ENCODE measurements around the gene PI4K2B. TPM values are rescaled to one million over a fixed set of nuclear protein-coding genes. Genes with fewer than 3 reads are reported as not detected.

The PI4K2B gene
- total and polyA plus RNA-seq, 4 donors, result 12.3 to 34.7 (median 19.4) TPM

- TF ChIP-seq YY1 (IDR thresholded peaks at IDR 0.05) (no peak), TAF1 (conservative IDR thresholded peaks at IDR 0.05) (no peak), HNF4A (conservative IDR thresholded peaks at IDR 0.05) (no peak), ZBTB33 (IDR thresholded peaks at IDR 0.05) (no peak), NR2F2 (IDR thresholded peaks at IDR 0.05) (no peak), FOXA2 (IDR thresholded peaks at IDR 0.05) (no peak), RXRA (IDR thresholded peaks at IDR 0.05) (no peak), EGR1 (IDR thresholded peaks at IDR 0.05; ENCODE audit: low read depth in 2 of 2) (no peak), HNF4G (IDR thresholded peaks at IDR 0.05) (no peak)
- TF ChIP-seq, protein P1, sequence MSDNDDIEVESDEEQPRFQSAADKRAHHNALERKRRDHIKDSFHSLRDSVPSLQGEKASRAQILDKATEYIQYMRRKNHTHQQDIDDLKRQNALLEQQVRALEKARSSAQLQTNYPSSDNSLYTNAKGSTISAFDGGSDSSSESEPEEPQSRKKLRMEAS (IDR thresholded peaks at IDR 0.05), result no peak
- TF ChIP-seq, protein P2, sequence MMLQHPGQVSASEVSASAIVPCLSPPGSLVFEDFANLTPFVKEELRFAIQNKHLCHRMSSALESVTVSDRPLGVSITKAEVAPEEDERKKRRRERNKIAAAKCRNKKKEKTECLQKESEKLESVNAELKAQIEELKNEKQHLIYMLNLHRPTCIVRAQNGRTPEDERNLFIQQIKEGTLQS (IDR thresholded peaks at IDR 0.05), result no peak
- H3K36me3 ChIP-seq (ENCODE audit: control insufficient read depth in 4 of 4, insufficient read depth in 3 of 4, low read depth in 1 of 4, low read length in 3 of 4), result no peaks in the 10 kb centered on the region
- no peaks in the 10 kb centered on the region for H3K9me3 ChIP-seq (ENCODE audit: control insufficient read depth in 4 of 4, low read length in 3 of 4)
- 90% methylated on average over 4 of the region's 4 CpGs for WGBS
- H3K4me3 ChIP-seq (ENCODE audit: low read depth in 1 of 3, low read length in 3 of 3), result no peak overlapping the region
- H3K9ac ChIP-seq (ENCODE audit: low read depth in 1 of 2, low read length in 2 of 2), result no peak overlapping the region
- H3K27ac ChIP-seq (ENCODE audit: low read depth in 1 of 2, low read length in 2 of 2), result no peak overlapping the region
- H3K27me3 ChIP-seq (ENCODE audit: control insufficient read depth in 4 of 4, insufficient read depth in 4 of 4, low read length in 3 of 4), result no peaks in the 10 kb centered on the region
- DNase-seq (ENCODE audit: low spot score), result no peak
- peaks cover 0 to 4% (median 0%) of the 10 kb centered on the region in 4 donors for H3K4me1 ChIP-seq (ENCODE audit: control insufficient read depth in 4 of 4, insufficient read depth in 4 of 4, low read length in 3 of 4)
Observed at GRCh38 chr4:25301471-25301870, 67.6 kb downstream of the PI4K2B start.

GRCh38 chr4:25302626-25303025 lies 68.8 kb downstream of the PI4K2B start:
- H3K4me3 ChIP-seq (ENCODE audit: low read depth in 1 of 3, low read length in 3 of 3), result no peak overlapping the region
- H3K36me3 ChIP-seq (ENCODE audit: control insufficient read depth in 4 of 4, insufficient read depth in 3 of 4, low read depth in 1 of 4, low read length in 3 of 4), result no peaks in the 10 kb centered on the region
- no peaks in the 10 kb centered on the region for H3K9me3 ChIP-seq (ENCODE audit: control insufficient read depth in 4 of 4, low read length in 3 of 4)
- no peaks in the 10 kb centered on the region for H3K27me3 ChIP-seq (ENCODE audit: control insufficient read depth in 4 of 4, insufficient read depth in 4 of 4, low read length in 3 of 4)
- TF ChIP-seq HNF4A (conservative IDR thresholded peaks at IDR 0.05) (no peak), HNF4G (IDR thresholded peaks at IDR 0.05) (no peak), ZBTB33 (IDR thresholded peaks at IDR 0.05) (no peak), JUND (IDR thresholded peaks at IDR 0.05) (no peak), YY1 (IDR thresholded peaks at IDR 0.05) (no peak), RXRA (IDR thresholded peaks at IDR 0.05) (no peak), FOXA2 (IDR thresholded peaks at IDR 0.05) (no peak), RAD21 (IDR thresholded peaks at IDR 0.05) (no peak), FOXA1 (IDR thresholded peaks at IDR 0.05) (no peak), EGR1 (IDR thresholded peaks at IDR 0.05; ENCODE audit: low read depth in 2 of 2) (no peak)
- TF ChIP-seq, protein P2 (IDR thresholded peaks at IDR 0.05), result no peak
- no peak for DNase-seq (ENCODE audit: low spot score)
- H3K9ac ChIP-seq (ENCODE audit: low read depth in 1 of 2, low read length in 2 of 2), result no peak overlapping the region
- peaks cover 0 to 4% (median 0%) of the 10 kb centered on the region in 4 donors for H3K4me1 ChIP-seq (ENCODE audit: control insufficient read depth in 4 of 4, insufficient read depth in 4 of 4, low read length in 3 of 4)
- 90% methylated on average over 9 of the region's 9 CpGs for WGBS
- H3K27ac ChIP-seq (ENCODE audit: low read depth in 1 of 2, low read length in 2 of 2), result no peak overlapping the region

All from liver (tissue), 9 donors.